DMS79 (cell line): ENCODE results near the gene IFNAR1.

Experiments
- DNase-seq: peaks from one replicate; lab custom pipeline; 2025; lab: John Stamatoyannopoulos, UW

Gene IFNAR1

DNA sequence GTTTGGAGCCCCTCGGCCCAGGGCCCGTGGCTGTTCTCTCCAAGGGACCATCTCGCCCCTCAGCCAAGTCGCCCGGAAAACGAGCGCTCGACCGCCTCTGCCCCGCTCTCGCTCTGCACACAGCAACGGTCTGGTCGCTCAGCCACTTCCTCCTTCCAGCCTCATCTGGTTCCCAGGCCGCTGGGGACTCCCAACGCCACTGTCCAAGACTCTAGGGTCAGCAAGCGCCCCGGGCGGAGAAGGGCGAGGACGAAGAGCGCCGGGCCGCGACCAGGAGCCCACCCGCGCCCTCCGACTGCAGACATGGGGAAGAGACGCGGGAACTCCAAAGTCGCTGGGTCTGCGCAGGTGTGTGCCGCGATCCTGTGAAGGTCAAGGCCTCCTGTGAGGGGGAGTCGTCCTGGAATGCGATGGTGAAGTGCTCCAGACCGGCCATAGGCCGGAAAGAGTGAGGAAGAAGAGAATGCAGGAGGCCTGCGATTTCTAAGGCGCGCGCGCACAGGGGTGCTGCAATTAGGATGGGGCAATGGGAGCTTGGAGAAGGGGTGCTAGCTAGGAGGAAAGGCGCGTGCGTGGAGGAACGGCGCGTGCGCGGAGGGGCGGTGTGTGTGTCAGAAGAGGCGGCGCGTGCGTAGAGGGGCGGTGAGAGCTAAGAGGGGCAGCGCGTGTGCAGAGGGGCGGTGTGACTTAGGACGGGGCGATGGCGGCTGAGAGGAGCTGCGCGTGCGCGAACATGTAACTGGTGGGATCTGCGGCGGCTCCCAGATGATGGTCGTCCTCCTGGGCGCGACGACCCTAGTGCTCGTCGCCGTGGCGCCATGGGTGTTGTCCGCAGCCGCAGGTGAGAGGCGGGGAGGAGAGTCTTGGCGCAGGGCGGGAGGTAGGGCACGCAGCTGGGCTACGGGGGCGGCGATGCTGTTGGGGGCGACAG is at the start of gene IFNAR1:
Gene IFNAR1 (plus strand): TSS at position 680 of the 931 bp plus-strand sequence. CDS start 86 bp downstream, at position 766.
- DNase-seq = peak; percentile 94

DNA sequence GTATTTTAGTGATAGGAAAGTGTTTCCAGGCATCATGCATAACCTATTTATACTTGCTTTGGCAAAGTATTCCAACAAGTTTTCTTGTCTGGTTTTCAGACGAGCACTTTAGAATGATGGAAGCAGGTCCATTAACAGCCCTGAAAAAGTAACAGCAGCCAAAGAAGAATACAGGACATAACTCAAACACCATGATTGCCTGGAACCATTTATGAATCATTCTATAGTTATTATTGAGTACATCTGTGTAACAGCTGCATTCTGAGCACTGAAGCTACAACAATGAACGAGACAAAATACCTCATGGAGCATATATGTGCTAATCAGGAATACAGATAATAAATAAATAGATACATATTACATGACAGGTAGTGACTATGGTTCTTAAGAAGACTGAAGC is 46.0 kb upstream of the IFNAR1 start:
- DNase-seq = no peak

- no peak for DNase-seq
Observed at GRCh38 chr21:33279330-33279820, 45.4 kb upstream of the IFNAR1 start.

- no peak for DNase-seq
Observed at GRCh38 chr21:33281096-33281652, 43.6 kb upstream of the IFNAR1 start.

GRCh38 chr21:33283203-33283602 is 41.6 kb upstream of the IFNAR1 start:
- DNase-seq = no peak

DNA sequence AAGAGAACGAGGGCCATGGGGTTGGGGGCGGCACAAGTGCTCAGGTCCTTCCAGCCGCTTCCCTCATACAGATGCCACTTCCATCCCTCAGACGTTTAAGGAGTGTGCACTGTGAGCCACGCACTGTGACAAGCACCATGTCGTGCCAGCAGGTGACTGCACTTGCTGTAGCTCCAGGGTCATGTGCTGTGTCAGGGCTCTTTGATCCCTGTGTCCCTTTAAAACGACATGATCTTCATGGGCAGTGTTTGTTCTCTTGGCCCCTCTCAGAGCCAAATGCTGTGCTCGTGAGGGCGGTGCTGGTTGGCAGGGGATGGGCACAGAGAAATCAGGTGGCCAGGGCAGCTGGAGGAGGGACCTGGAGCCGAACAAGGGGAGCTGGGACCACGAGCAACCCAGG is 38.7 kb upstream of the IFNAR1 start:
- no peak for DNase-seq

DNA sequence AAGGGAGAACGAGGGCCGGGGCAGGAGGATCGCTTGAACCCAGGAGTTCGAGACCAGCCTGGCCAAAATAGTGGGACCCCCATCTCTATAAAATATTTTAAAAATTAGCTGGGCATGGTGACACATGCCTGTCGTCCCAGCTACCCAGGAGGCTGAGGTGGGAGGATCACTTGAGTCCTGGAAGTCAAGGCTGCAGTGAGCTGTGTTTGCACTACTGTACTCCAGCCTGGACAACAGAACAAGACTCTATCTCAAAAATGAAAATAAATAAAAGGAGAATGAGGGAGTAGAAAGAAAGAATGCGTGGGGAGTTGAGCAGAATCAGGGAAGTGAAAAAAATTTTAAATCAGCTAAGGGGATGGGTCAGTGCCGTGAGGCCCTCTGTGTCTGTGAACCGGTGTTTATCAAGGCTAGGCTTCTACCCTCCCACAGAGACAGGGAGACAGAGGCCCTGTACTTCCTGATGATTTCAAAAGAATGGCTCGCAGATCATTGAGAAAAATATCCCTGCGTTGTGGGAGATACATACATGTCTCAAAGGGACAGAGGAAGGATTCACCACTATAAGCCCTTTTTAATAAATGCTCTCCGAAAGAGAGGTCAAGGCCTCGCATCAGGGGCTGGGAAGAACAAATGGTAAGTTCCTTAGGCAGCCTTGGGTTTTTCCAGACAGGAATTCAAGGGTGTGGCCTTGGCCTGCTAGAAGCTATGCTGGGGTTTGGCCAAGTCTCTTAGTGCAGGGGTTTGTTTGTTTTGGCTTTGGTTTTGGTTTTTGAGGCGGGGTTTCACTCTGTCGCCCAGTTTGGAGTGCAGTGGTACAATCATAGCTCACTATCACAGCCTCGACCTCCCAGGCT is 37.9 kb upstream of the IFNAR1 start:
- DNase-seq = no peak

- no peak for DNase-seq
Observed at GRCh38 chr21:33289199-33289819, 35.5 kb upstream of the IFNAR1 start.

- no peak for DNase-seq
Observed at GRCh38 chr21:33290441-33290840, 34.3 kb upstream of the IFNAR1 start.

- no peak for DNase-seq
Observed at GRCh38 chr21:33291686-33292085, 33.1 kb upstream of the IFNAR1 start.

DNA sequence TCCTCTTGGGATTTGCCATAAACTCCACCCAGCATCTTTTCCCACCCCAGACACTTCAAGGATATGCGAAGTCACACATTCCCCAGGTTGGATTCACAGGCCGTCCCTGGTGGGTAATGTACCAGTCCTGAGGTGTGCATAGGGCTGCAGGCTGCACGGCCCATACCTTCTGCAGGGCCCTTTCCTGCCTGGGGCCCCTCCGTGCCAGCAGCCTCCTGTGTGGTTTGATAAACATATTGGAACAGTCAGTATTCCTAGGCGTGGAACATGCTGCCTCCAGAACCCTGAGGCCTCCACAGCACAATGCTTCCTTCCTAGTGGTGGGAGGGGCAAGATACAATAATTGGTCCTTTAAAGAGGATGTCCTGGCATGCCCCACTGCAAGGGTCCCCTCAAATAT is 32.0 kb upstream of the IFNAR1 start:
- DNase-seq = no peak

DNA sequence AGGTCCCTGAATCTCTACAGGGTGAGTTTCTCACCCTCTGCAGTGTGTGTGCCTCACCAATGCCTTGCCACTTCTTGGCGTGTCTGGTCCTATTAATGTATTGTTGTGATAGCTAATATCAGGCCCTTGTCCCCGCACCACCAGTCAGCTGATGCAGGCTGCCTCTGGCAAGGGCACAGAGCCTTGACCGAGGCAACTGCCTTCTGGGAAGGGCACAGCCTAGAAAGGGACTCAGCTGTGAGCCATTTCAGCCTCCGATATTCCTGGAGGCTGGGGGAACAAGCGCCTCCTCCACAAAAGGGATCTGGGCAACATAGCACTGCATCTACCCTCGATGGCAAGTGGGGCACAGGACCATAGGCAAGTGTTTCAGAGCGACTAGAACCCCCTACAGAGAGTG is 31.6 kb upstream of the IFNAR1 start:
- DNase-seq = no peak

GRCh38 chr21:33293811-33294216 is 31.0 kb upstream of the IFNAR1 start:
- DNase-seq = no peak

GRCh38 chr21:33296156-33296555 is 28.6 kb upstream of the IFNAR1 start:
- DNase-seq = no peak

GRCh38 chr21:33299181-33299752 is 25.5 kb upstream of the IFNAR1 start:
- DNase-seq = no peak

DNA sequence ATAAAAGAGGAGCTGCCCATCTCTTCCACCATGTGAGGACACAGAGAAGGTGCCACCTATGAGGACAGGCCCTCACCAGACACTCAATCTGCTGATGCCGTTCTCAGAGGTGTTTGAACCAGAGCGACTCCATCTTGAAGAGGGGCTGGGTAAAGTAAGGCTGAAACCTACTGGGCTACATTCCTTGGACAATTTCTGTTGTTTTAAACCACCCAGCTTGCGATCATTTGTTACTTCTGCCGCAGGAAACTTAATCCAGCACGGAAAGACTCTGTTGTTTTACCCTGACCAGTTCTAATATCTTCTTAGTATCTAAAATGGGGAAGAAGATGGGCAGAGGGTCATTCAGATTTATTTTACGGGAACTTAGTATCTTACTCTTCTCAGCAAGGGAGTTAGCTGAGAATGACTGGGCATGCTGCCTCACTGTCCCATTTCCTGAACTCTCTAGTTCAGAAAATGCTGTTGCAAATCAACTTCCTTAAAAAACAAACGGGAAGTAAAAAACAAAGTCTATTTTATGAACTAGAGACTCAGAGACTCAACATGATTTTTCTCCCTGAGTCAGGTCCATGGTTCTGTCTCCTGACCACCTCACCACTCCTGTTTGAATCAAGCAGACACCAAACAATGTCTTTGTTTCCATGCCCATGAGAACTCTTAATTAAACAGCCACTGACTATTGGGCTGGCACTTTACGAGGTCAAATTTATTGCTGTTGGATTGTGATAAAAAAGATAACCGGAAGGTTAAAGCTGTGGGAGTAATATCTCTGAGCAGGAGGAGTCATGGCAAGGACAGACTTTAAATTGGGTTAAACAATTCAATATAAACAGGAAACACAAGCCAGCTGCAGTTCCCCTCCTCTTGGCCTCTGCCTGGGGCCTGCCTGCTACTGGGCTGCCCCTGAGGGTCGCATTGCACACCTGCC is 23.8 kb upstream of the IFNAR1 start:
- DNase-seq = no peak

- no peak for DNase-seq
Observed at GRCh38 chr21:33301632-33302002, 23.2 kb upstream of the IFNAR1 start.

DNA sequence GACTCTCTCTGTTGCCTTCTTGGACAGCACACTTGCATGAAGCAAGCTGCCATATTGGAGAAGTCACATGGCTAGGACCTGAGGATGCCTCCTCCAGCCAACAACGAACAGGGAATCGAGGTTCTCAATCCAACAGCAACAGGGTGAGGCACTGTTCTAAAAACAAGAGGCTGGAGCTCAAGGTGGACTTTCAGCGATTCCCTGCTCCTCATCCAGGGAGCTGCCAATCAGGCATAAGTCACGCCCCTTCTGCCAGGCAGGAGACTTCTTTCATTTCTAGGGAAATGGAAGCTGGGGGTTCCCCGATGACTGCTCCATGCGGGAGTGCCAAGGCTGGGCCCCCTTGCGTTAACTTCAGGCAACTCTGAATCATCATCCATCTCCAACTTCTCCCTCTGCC is 22.7 kb upstream of the IFNAR1 start:
- no peak for DNase-seq

DNA sequence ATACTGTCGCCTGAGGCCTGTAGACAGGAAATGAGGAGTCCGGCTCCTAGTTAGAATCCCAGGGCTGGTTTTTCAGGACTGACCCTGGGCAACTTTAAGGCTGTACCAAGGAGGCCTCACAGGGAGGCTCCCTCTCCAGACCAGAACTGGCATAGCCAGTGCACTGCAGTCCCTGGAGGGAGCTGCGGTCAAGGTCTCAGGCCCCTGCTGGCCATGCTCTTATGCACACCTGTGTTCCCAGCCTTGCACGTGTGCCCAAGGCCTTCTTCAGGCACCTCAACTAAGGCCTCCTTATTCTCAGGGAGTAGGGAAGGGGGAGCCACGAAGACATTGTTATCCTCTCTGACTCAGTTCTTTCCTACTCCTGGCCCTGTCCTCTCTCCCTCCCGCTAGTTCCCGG is 22.0 kb upstream of the IFNAR1 start:
- no peak for DNase-seq

- DNase-seq = no peak
Observed at GRCh38 chr21:33305344-33305671, 19.5 kb upstream of the IFNAR1 start.

GRCh38 chr21:33305938-33306337 is 18.8 kb upstream of the IFNAR1 start:
- DNase-seq = no peak
